HepG2 (cell line): Measurements from ENCODE around the gene OPA3. TPM values are rescaled to one million over a fixed set of nuclear protein-coding genes. Genes with fewer than 3 reads are reported as not detected.
A peak's percentile ranks its signal among the peaks of the same experiment; 100 is the strongest.

ENCODE experiments used
- AHDC1 ChIP-seq: sonication (generic); formaldehyde crosslinking; IDR thresholded peaks from 2 replicates; pipeline ENCODE4 v1.5.1; 2020; ENCODE audit warnings: mild to moderate bottlenecking, missing genetic modification reagents, borderline replicate concordance
- ATF1 ChIP-seq: IDR thresholded peaks from 2 replicates; pipeline ENCODE4 v1.6.1; 2016; ENCODE audit warnings: mild to moderate bottlenecking, control low read depth
- GABPA ChIP-seq, 2 experiments: IDR thresholded peaks; 2 replicates each; pipeline ENCODE4 v1.6.1; 2011 to 2016; ENCODE audit warnings: low read depth in 2 of 2, low read length in 1 of 2, missing biosample characterization in 1 of 2, missing genetic modification characterization in 1 of 2
- HMGXB4 ChIP-seq, 2 experiments: sonication (generic) in 1 of 2; formaldehyde crosslinking in 1 of 2; IDR thresholded peaks; 2 replicates each; pipeline versions ENCODE4 v1.4.0 to v1.6.1; 2018 to 2020; ENCODE audit warnings: missing genetic modification reagents in 2 of 2, borderline replicate concordance in 1 of 2, low read depth in 1 of 2, mild to moderate bottlenecking in 1 of 2, missing biosample characterization in 1 of 2
- JUND ChIP-seq: sonication (generic); formaldehyde crosslinking; IDR thresholded peaks from 2 replicates; pipeline ENCODE4 v1.8.0; 2022; ENCODE audit warnings: mild to moderate bottlenecking, missing genetic modification reagents
- KLF6 ChIP-seq: IDR thresholded peaks from 2 replicates; pipeline ENCODE4 v1.8.0; 2016; ENCODE audit warnings: missing biosample characterization, missing genetic modification reagents
- PPARG ChIP-seq: conservative IDR thresholded peaks from 2 replicates; pipeline ENCODE4 v1.6.1; 2016; ENCODE audit warnings: missing biosample characterization, missing genetic modification reagents
- REPIN1 ChIP-seq: sonication (generic); formaldehyde crosslinking; IDR thresholded peaks from 2 replicates; pipeline ENCODE4 v1.8.0; 2022; ENCODE audit warnings: missing genetic modification reagents, low read depth, mild to moderate bottlenecking, borderline replicate concordance
- SETDB1 ChIP-seq: sonication (generic); formaldehyde crosslinking; IDR thresholded peaks from 2 replicates; pipeline ENCODE4 v1.5.1; 2020; ENCODE audit warnings: missing genetic modification reagents, mild to moderate bottlenecking, borderline replicate concordance
- SP4 ChIP-seq: sonication (generic); formaldehyde crosslinking; IDR thresholded peaks from 2 replicates; pipeline ENCODE4 v1.8.1; 2023; ENCODE audit warnings: mild to moderate bottlenecking, missing genetic modification reagents
- SP5 ChIP-seq: IDR thresholded peaks from 2 replicates; pipeline ENCODE4 v1.6.1; 2016; ENCODE audit warnings: low read depth, borderline replicate concordance
- TEAD3 ChIP-seq: optimal IDR thresholded peaks from 2 replicates; pipeline ENCODE3; 2016; ENCODE audit warnings: borderline replicate concordance
- ZBTB7B ChIP-seq: sonication (generic); formaldehyde crosslinking; IDR thresholded peaks from 2 replicates; pipeline ENCODE4 v1.4.0; 2020; ENCODE audit warnings: missing genetic modification reagents
- ZNF44 ChIP-seq: sonication (generic); formaldehyde crosslinking; IDR thresholded peaks from 2 replicates; pipeline ENCODE4 v1.5.1; 2020; ENCODE audit warnings: mild to moderate bottlenecking, missing genetic modification reagents
- ZNF674 ChIP-seq: sonication (generic); formaldehyde crosslinking; IDR thresholded peaks from 2 replicates; pipeline ENCODE4 v1.5.0; 2020; ENCODE audit warnings: low read depth, mild to moderate bottlenecking, missing genetic modification reagents
- ZNF850 ChIP-seq: sonication (generic); formaldehyde crosslinking; conservative IDR thresholded peaks from 2 replicates; pipeline ENCODE4 v1.9.0; 2021; ENCODE audit warnings: mild to moderate bottlenecking, missing genetic modification reagents
- polyA plus RNA-seq, 8 experiments: library from polyadenylated mRNA; depleted of rRNA in 3 of 8; stranded (reverse) in 7 of 8; unstranded in 1 of 8; fragments of >200 nt; fragmentation: Illumina TruSeq in 4 of 8; extraction: Trizol in 4 of 8; gene quantifications; 2 replicates each; pipeline versions ENCODE4 v1.2.1 to v1.2.3, GENCODE V29; 2011 to 2016; ENCODE audit warnings: low read depth in 4 of 8, missing spikeins in 1 of 8, mixed read lengths in 1 of 8; ENCODE audit not compliant: insufficient read depth in 1 of 8
- total RNA-seq, 5 experiments: library from RNA; depleted of rRNA; stranded (reverse); fragments of >200 nt; fragmentation: Illumina TruSeq; extraction: Trizol; gene quantifications; 2 replicates each; pipeline ENCODE4 v1.2.3, GENCODE V29; 2016; ENCODE audit warnings: low read depth in 1 of 5
- TF ChIP-seq, protein P1 (sequence below): IDR thresholded peaks from 2 replicates; pipeline ENCODE4 v1.6.1; 2016; ENCODE audit warnings: missing genetic modification reagents, missing compliant biosample characterization
- TF ChIP-seq, protein P2 (sequence below): sonication (generic); formaldehyde crosslinking; IDR thresholded peaks from 2 replicates; pipeline ENCODE4 v1.4.0; 2020; ENCODE audit warnings: missing genetic modification reagents

The OPA3 gene
- total and polyA plus RNA-seq, 2 of the 13 experiments (the other 11 are each of a cell fraction or from before 2014, with no cell fraction given) = 8.3 to 17.7 TPM

- peak; percentile 37; the same call in 1 of the 2 replicates for TF ChIP-seq KLF6 (CRISPR knock-in tag)
- peak; percentile 44 to 67; a peak in 2 of 4 replicates for TF ChIP-seq HMGXB4 (CRISPR knock-in tag; IDR thresholded peaks at IDR 0.05; ENCODE audit: borderline replicate concordance in 1 of 2, low read depth in 1 of 2)
- TF ChIP-seq ATF1 (CRISPR knock-in tag) = peak; percentile 91
- no peak for TF ChIP-seq GABPA (IDR thresholded peaks at IDR 0.05; ENCODE audit: low read depth, low read length)
- TF ChIP-seq GABPA (CRISPR knock-in tag; IDR thresholded peaks at IDR 0.05; ENCODE audit: low read depth) = peak; percentile 63
- TF ChIP-seq ZBTB7B (CRISPR knock-in tag) = peak; percentile 30
- 0 out of 2 replicates have a peak, but pooled peaks have one; percentile 40 for TF ChIP-seq ZNF850 (CRISPR knock-in tag)
- peak; percentile 78; the same call in 1 of the 2 replicates for TF ChIP-seq JUND (CRISPR knock-in tag)
- TF ChIP-seq SP5 (CRISPR knock-in tag) = no peak
- no peak for TF ChIP-seq ZNF44 (CRISPR knock-in tag)
- TF ChIP-seq SETDB1 (CRISPR knock-in tag) = no peak
- TF ChIP-seq, protein P1, sequence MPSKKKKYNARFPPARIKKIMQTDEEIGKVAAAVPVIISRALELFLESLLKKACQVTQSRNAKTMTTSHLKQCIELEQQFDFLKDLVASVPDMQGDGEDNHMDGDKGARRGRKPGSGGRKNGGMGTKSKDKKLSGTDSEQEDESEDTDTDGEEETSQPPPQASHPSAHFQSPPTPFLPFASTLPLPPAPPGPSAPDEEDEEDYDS (CRISPR knock-in tag) = peak; percentile 37; the same call in 1 of the 2 replicates
- TF ChIP-seq SP4 = peak; percentile 82
- TF ChIP-seq, protein P2, sequence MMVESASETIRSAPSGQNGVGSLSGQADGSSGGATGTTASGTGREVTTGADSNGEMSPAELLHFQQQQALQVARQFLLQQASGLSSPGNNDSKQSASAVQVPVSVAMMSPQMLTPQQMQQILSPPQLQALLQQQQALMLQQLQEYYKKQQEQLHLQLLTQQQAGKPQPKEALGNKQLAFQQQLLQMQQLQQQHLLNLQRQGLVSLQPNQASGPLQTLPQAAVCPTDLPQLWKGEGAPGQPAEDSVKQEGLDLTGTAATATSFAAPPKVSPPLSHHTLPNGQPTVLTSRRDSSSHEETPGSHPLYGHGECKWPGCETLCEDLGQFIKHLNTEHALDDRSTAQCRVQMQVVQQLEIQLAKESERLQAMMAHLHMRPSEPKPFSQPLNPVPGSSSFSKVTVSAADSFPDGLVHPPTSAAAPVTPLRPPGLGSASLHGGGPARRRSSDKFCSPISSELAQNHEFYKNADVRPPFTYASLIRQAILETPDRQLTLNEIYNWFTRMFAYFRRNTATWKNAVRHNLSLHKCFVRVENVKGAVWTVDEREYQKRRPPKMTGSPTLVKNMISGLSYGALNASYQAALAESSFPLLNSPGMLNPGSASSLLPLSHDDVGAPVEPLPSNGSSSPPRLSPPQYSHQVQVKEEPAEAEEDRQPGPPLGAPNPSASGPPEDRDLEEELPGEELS = 0 out of 2 replicates have a peak, but pooled peaks have one; percentile 9
- TF ChIP-seq AHDC1 (CRISPR knock-in tag) = no peak
- TF ChIP-seq PPARG = no peak
- TF ChIP-seq TEAD3 (CRISPR knock-in tag) = peak; percentile 22
- TF ChIP-seq REPIN1 (CRISPR knock-in tag) = no peak; the same call in 1 of the 2 replicates
- TF ChIP-seq ZNF674 (CRISPR knock-in tag) = 0 out of 2 replicates have a peak, but pooled peaks have one; percentile 49
These were observed 78.2 kb downstream of the OPA3 start (continued) for GRCh38 chr19:45506246-45506988.
